Erythroblast (primary cell): ENCODE results near the gene ABI1.

Experiments
- GATA1 ChIP-seq: IDR thresholded peaks from 2 replicates; pipeline ENCODE4 v1.6.1; 2011; ENCODE audit warnings: low read depth, mild to moderate bottlenecking, control low read depth, low read length, moderate library complexity
- POLR2A ChIP-seq: IDR thresholded peaks from 2 replicates; pipeline ENCODE4 v1.6.1; 2011; ENCODE audit warnings: mild to moderate bottlenecking, low read length

- TF ChIP-seq POLR2A: no peak
- no peak for TF ChIP-seq GATA1
Measured at GRCh38 chr10:26806557-26806956, 54.2 kb downstream of the ABI1 start.
